Glutamatergic neuron (in vitro differentiated cells): ENCODE results near the gene TBC1D17. TPM values are rescaled to one million over a fixed set of nuclear protein-coding genes. Genes with fewer than 3 reads are reported as not detected.
A peak's percentile ranks its signal among the peaks of the same experiment; 100 is the strongest.

Source experiments
- DNase-seq: peaks from one replicate; pipeline ENCODE4 v3.0.0; 2022
- H3K27ac Mint-ChIP-seq: one replicate; pipeline ENCODE4 v1.8.0; 2020; ENCODE audit warnings: mild to moderate bottlenecking, mixed read lengths, inconsistent platforms; ENCODE audit not compliant: unreplicated experiment
- H3K27me3 Mint-ChIP-seq: one replicate; pipeline ENCODE4 v1.8.0; 2020; ENCODE audit warnings: mild to moderate bottlenecking, moderate library complexity, mixed read lengths, inconsistent platforms; ENCODE audit not compliant: unreplicated experiment
- H3K36me3 Mint-ChIP-seq: one replicate; pipeline ENCODE4 v1.8.0; 2020; ENCODE audit warnings: mild to moderate bottlenecking, mixed read lengths, inconsistent platforms; ENCODE audit not compliant: unreplicated experiment
- H3K4me1 Mint-ChIP-seq: one replicate; pipeline ENCODE4 v1.8.0; 2020; ENCODE audit warnings: mild to moderate bottlenecking, low read depth, mixed read lengths, inconsistent platforms; ENCODE audit not compliant: unreplicated experiment
- H3K4me3 Mint-ChIP-seq: one replicate; pipeline ENCODE4 v1.8.0; 2020; ENCODE audit warnings: mild to moderate bottlenecking, mixed read lengths, inconsistent platforms; ENCODE audit not compliant: unreplicated experiment
- H3K9me3 Mint-ChIP-seq: one replicate; pipeline ENCODE4 v1.8.0; 2020; ENCODE audit warnings: mild to moderate bottlenecking, moderate library complexity, mixed read lengths, inconsistent platforms; ENCODE audit not compliant: unreplicated experiment
- CTCF ChIP-seq: fragments of 200-600 bp; sonication (generic); IDR thresholded peaks from one replicate; pipeline ENCODE4 v1.5.0; 2021; ENCODE audit not compliant: partially characterized antibody, unreplicated experiment
- total RNA-seq: library from RNA; stranded (reverse); fragmentation: NEBNext Ultra II Directional; extraction: Animal tissue kit (Norgen Biotek cat#: 25700); gene quantifications from one replicate; pipeline ENCODE4 v1.2.1, GENCODE V29; 2021; ENCODE audit not compliant: unreplicated experiment

Gene TBC1D17
- total RNA-seq, 1 donor from 2014 or later, result 56.8 TPM

GRCh38 chr19:49837425-49837824 is 40.1 kb upstream of the TBC1D17 start:
- Mint-ChIP-seq H3K36me3 (peaks cover 20% of the 10 kb centered on the region), H3K4me1 (no peaks in the 10 kb centered on the region), H3K27ac (peak overlapping the region; percentile 52), H3K4me3 (no peak overlapping the region), H3K27me3 (peaks cover 5% of the 10 kb centered on the region), H3K9me3 (peaks cover 1% of the 10 kb centered on the region)
- no peak for DNase-seq
- no peak for TF ChIP-seq CTCF

- Mint-ChIP-seq H3K36me3 (peaks cover 20% of the 10 kb centered on the region), H3K27me3 (peaks cover 4% of the 10 kb centered on the region), H3K27ac (no peak overlapping the region), H3K4me1 (no peaks in the 10 kb centered on the region), H3K4me3 (no peak overlapping the region), H3K9me3 (no peaks in the 10 kb centered on the region)
- no peak for TF ChIP-seq CTCF
- DNase-seq, result no peak
These were observed 38.5 kb upstream of the TBC1D17 start for GRCh38 chr19:49838885-49839588.

- DNase-seq, result no peak
- no peaks in the 10 kb centered on the region for H3K4me1 Mint-ChIP-seq
- no peak overlapping the region for H3K27ac Mint-ChIP-seq
- H3K36me3 Mint-ChIP-seq, result peaks cover 20% of the 10 kb centered on the region
- no peak for TF ChIP-seq CTCF
- no peak overlapping the region for H3K4me3 Mint-ChIP-seq
- no peaks in the 10 kb centered on the region for H3K9me3 Mint-ChIP-seq
- peaks cover 4% of the 10 kb centered on the region for H3K27me3 Mint-ChIP-seq
These were observed 37.8 kb upstream of the TBC1D17 start for GRCh38 chr19:49839713-49840112.

GRCh38 chr19:49840321-49840720 is 37.2 kb upstream of the TBC1D17 start:
- no peak for DNase-seq
- Mint-ChIP-seq H3K27me3 (peaks cover 4% of the 10 kb centered on the region), H3K36me3 (peaks cover 20% of the 10 kb centered on the region), H3K27ac (no peak overlapping the region), H3K9me3 (no peaks in the 10 kb centered on the region), H3K4me3 (no peak overlapping the region), H3K4me1 (no peaks in the 10 kb centered on the region)
- TF ChIP-seq CTCF, result no peak

- no peak for DNase-seq
- TF ChIP-seq CTCF, result no peak
- no peaks in the 10 kb centered on the region for H3K9me3 Mint-ChIP-seq
- no peak overlapping the region for H3K4me3 Mint-ChIP-seq
- H3K27me3 Mint-ChIP-seq, result peaks cover 4% of the 10 kb centered on the region
- peaks cover 20% of the 10 kb centered on the region for H3K36me3 Mint-ChIP-seq
- no peaks in the 10 kb centered on the region for H3K4me1 Mint-ChIP-seq
- H3K27ac Mint-ChIP-seq, result no peak overlapping the region
These were observed 36.7 kb upstream of the TBC1D17 start for GRCh38 chr19:49840736-49841249.
